HG03135 (cell line): ENCODE data around the gene VPS35L.

ENCODE experiments used
- ATAC-seq: cut with Tn5 transposase; IDR thresholded peaks from one replicate; pipeline ENCODE4 v1.9.1; 2021; ENCODE audit warnings: mild to moderate bottlenecking, moderate library complexity; ENCODE audit not compliant: unreplicated experiment

Gene VPS35L

DNA sequence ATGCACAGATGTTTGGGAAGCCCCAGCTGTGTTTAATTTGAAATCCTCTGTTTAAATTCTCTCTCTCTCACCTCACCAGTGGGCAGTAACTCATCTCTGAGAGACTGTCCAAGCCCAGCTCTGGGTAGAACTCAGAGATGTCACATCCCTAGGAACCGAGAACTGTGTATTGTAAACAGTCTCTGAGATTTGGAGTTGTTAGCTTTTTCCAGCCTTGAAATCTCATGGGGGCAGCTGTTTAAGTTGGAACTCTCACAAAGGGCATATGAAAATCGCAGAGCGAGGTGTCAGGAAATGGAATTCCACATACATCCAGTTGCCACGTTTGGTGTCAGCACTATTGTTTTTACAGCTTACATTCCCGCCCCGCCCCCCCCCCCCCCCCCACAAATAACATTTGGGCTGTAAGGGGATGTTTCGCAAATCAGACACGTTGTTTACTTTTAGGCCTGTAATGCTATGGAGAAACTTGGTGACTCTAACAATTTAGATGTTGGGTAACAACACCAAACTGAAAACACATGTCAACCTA lies 34.3 kb downstream of the VPS35L start:
- ATAC-seq, result no peak

DNA sequence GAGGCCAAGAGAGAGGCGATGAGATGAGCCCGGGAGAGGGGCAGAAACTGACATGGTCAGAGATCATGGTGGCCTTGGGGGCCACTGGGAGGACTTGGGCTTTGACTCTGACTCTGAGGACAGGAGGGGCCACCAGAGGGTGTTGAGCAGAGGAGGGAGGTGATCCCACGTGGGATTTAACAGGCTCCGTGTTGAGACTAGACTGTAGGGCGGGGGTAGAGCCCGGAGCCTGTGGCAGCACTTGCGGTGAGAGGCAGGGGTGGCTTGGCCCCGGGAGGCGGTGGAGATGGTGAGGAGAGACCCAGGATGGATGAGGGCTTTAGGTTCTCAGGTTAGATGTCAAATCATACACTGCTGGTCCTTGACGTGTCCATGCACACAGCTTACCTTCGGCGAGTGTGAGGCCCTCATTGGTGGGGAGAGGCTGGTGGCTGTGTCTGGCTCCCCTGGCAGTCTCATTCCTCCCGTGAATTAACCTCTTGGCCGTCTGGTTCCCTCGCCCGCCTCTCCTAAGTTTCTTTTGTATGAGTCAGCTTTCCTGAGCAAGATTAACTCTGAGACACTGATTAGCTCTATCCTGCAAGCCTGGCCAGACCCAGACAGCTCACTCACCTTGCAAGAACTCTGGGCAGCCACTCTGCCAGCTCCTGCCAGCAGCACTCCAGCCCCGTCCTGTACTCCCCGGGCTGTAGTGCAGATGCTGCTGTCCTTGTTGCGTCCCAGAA lies 39.7 kb downstream of the VPS35L start:
- no peak for ATAC-seq

DNA sequence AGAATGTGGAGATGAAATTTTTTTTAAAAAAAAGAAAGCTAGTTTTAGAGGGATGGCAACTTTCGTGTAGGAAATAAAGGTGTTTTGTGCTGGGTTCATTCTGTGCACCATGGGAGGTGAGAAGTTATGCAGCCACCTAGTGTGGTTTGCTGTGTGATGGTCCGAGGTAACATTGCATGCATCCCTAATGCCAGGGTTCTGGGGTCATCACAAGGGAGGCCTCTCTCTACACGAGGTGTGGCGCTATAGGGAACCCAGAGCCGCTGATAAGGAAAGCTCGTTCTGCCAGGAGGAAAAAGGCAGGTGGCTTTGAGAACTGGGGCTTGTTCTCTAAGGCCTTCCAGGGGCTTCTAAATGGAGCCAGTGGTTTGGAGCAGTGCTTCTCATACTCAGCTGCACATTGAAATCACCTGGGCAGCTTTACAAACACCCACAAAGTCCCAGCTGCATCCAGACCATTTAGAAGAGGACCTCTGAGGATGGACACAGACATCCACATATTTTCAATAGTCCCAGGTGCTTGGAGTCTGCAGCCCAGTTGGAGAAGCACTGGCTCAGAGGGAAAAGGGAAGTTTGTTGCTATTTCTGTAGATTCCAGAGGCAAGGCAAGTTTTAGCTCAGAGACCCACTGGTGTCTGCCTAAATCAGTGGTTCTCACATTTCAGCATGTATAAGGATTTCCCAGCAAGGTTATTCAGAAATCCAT lies 43.5 kb downstream of the VPS35L start:
- no peak for ATAC-seq

DNA sequence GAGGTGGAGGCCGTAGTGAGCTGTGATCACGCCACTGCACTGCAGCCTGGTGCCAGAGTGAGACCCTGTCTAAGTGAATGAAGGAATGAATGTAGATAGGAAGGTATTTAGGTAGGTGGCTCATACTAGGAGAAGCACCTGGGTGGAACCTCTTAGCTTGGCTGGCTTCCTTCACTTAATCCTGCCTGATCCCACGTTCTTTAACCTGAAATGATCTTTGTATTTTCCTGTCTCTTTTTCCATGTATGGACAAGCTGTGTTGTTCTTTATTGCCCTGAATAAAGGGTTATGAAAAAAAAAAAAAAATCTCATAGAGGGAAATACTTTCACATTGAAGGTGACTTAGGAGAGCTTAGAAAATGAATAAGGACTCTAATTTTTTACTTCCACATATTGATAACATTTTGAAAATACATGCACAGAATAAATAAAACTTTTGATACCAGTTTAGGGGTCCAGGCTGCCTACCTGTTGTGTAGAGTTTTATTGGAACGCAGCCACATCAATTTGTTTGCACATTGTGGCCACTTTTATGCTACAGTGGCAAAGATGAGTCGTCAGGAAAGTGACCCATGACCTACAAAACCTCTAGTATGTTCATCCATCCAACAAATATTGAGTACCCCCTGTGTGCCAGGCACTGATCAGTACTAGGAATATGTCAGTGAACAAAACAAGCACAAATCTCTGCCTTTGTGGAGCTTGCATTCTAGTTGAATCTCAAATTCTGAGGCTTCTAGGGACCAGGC lies 44.6 kb downstream of the VPS35L start:
- ATAC-seq, result no peak

DNA sequence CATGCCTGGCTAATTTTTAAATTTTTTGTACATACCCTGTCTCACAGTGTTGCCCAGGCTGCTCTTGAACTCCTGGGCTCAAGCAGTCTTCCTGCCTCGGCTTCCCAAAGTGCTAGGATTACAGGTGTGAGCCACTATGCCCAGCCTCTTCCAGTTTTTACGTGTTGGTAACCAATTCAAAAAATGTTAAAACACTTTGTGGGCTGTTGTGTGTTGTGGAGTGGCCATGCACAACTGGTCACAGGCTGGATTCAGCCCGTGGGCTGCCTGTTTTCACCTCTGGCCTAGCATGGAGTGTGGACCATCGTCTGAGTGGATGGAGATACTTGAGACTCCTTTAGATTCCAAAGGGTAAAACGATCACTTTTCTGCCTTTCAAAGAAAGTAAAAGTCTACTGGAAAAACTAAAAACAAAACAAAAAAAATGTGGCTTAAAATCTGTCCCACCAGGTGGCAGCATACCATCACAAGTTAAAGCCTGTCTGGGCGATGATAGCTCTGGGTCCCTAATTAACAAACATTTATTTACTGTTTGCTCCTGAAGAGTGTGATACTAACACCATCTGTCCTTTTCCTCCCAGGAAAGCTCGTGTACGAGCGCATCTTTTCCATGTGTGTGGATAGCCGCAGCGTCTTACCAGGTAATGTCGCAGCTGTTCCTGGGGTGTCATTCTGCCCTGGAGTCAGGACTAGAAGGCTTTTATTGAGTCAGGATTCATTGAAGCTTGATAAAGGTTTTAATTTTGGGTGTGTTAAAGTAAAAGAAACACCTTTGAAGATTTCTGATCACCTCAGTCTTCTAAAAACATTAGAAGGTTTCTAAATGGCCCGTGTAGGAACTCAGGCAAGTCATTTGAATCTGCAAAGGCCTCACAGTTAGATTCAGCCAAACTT lies 45.8 kb downstream of the VPS35L start:
- ATAC-seq, result no peak

DNA sequence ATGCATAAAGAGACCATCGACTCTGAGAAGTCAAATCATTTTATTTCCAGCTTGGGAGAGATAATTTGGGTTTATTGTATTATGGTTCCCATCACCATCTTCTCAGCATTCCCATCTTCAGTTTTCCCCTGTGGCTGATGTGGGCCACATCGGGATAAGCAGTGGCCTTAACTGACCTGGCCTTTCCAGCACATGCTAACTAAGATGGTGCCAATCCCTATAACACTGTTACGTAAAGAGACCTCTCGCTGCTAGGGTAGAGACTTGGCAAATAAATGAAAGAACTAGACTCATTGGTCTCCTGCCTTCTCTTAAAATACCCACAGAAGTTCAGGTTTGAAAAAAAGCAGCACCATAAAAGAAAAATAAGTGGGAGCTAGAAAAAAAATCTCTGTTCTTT lies 49.4 kb downstream of the VPS35L start:
- ATAC-seq, result no peak

DNA sequence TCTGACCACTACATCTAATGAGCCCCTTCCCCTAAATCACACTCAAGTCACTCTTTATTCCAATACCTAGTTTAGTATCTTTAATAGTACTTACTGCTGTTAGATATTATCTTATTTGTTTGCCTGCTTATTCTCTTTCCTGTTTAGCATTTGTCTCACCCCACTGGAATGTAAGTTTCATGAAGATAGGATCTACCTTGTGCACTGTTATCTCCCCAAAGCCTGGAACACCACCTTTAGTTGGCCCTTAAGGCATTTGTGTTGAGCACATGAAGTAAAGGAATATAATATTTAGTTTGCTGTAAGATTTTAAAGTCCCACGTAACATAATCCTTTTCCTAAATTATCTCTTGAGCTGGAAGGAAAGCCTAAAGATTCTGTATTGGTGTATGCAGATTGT lies 50.2 kb downstream of the VPS35L start:
- no peak for ATAC-seq

DNA sequence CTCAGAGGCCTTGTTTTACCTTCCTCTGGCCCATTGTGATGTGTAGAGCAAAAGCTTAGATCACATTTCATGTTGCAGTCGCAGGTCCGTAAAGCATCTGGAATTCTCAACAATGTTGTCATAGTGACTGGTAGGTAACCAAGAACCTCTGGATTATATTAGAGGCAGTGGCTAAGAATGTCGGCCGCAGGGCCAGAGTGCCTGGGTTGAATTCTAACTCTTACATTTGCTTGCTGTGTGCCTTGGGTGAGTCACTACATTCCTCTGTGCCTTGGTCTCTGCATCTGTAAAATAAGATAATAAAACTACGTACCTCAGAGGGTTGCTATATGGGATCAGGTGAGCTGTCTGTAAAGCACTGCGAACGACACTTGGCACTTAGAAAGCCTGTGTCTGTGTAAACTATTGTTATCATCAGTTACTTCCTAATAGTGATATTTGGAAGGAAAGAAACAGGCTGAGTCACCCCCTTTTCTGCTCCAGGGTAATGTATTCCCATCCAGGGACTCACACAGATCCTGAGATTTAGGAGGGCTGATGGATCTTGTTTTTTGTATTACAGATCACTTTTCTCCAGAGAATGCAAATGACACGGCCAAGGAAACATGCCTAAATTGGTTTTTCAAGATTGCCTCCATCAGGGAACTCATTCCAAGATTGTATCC lies 52.2 kb downstream of the VPS35L start:
- no peak for ATAC-seq

DNA sequence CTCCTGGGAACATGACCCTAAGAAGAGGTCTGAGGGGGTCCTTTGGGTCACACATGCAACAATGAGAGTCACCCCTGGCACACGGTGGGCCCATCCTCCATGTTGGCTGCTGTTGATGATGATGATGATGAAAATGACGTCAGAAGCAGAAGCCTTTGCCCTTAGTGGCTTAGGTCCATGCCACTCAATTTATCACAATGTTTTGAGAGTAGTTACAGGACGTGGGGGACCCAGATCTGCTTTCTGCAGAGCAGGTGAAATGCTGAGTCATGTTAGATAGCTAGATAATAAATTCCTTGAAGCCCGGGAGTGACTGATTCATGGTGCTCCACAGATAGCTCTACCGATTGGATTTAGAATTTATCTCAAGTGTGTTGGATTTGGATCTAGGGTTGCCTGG lies 53.9 kb downstream of the VPS35L start:
- ATAC-seq, result no peak

DNA sequence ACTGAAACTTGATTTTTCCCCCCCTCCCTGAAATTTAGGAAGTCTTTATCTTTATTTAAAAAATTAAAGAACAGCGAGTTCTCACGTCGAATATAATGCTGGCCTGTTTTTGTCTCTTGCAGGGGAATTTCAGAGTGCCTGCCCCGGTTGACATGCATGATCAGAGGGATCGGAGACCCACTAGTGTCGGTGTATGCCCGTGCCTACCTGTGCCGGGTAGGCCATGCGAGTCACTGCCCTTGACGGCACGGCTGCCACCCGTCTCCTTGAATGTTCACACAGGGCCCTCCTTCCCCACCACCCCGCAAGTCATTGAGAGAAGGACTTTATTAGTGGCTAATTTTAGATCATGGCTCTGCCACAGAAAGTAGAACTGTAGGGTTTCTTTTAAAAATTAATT lies 54.7 kb downstream of the VPS35L start:
- no peak for ATAC-seq

DNA sequence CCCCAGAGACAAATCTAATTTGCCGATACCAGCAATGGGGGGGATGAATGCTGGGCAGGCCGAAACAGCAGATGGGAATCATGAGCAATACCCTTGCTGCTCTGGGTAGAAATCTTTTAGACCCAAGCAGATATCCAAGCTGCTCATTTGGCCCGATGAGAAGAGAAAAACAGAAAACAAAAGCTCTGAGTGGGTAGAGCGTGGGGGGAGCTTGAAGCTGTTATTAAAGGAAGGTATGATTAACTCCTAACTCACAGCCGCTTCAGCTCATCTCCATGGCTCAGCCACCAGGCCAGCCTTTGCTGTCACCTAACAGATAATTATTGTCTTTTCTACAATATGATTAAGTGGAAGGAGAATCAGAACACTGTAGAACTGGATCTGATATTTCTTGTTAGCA lies 58.3 kb downstream of the VPS35L start:
- ATAC-seq, result no peak

DNA sequence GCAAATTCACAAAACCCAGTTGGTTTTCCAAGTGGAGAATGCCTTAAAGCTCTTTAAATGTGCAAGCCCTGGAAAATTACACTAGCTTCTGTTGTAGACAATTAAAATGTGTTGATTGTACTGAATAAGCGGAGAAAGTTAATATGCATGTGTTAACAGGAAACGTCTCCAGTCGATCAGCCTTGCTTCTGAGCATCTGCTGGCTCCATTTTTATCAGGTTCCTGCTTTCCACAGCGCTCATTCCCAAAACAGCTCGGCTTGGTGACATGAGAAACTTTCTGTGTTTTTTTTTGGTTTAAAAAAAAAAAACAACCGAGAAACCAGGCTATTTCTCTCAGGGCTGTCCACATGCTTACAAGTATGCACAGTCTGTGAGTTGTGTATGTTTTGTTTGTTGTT lies 60.7 kb downstream of the VPS35L start:
- no peak for ATAC-seq

DNA sequence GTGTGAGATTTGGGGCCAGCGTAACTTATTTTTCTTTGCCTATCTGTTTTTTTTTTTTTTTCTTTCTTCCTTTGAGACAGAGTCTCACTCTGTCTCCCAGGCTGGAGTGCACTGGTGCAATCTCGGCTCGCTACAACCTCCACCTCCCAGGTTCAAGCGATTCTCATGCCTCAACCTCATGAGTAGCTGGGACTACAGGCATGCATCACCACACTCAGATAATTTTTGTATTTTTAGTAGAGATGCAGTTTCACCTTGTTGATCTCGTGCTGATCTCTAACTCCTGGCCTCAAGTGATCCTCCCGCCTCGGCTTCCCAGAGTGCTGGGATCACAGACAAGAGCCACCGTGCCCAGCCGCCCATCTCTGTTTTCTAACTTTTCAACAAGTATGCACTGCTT lies 63.4 kb downstream of the VPS35L start:
- ATAC-seq, result no peak

DNA sequence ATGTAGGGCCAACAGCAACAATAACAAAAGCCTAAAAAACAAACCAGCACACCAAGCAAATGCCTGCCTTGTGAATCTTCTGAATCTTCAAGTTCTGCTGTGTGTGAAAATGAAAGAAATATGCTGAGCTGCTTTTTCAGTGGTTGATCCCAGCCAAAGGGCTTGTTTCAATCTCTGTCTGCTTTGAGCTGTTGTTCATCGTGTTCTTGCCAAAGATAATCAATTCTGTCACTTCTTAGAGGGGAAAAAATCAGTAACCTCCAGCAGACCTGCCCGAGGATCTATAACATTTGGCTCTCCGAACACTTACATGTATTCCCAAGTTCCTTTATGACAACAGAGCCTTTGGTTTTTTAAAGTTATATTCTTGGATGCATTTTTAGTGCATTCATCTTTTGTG lies 65.9 kb downstream of the VPS35L start:
- no peak for ATAC-seq

DNA sequence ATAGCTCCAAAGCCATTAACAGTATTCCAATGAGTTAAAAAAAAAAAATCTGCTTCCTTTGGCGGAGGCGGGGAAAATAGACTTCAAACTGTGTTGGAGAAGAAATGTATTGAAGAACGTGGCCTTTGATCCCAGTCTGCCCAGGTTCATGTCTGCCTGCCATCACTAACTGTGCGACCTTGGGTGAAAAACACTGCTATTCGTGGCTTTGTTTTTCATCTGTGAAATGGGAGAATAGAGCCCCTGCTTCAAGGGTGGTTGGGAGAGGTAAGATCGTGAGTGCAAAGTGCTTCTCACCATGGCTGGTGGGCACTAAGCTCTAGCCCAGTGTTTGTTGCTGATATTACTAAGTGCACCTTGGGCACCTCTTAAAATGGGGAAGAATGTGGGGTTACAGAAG lies 69.5 kb downstream of the VPS35L start:
- ATAC-seq, result no peak

DNA sequence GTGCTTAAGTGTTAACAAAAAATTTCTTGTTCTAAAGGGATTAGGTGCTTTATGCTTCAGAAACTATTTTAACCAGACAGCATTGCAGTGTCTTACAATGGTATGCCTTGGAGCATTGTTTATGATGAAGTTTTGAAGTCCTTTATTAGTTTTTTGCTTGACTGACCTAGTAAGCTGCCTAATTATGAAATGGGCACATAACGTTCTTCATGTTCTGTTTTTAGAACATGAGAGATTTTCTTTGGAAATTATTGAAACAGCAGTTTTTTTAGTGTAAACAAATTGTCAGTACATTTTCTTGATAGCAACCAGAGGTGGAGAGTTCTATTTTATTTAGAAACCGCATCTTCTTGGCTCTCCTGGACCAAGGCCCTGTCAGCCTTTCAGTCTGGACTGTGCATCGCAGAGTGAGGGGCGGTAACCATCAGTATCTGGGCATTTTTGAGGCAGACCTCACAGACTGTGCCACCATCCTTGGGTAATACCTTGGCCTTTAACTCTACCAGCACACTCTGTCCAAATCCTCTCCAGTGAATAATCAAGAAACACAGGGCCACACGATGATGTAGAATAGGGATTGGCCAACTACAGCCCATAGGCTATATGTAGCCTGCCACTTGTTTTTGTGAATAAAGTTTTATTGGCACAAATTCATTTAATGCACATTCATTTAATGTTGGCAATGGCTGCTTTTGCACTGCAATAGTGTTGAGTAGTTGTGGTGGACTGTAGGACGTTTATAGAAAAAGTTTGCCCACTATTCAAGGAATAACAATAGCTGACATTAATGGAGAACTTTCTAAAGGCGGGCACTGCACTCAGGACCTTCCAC lies 81.1 kb downstream of the VPS35L start:
- no peak for ATAC-seq

DNA sequence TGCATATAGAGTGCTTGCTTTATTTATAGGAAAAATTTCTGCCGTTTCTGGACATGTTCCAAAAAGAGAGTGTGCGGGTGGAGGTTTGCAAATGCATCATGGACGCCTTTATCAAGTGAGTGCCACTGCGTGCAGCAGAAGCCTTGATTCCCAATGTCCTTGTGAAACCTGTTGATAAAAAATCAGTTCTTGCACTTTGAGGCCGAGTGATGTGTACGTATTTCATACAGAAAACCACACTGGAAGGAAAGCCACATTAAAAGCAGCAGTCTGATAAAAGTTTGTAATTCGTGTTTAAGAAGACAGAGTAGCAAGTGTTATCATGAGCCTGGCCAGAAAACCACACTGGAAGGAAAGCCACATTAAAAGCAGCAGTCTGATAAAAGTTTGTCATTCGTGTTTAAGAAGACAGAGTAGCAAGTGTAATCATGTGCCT lies 84.5 kb downstream of the VPS35L start:
- no peak for ATAC-seq

DNA sequence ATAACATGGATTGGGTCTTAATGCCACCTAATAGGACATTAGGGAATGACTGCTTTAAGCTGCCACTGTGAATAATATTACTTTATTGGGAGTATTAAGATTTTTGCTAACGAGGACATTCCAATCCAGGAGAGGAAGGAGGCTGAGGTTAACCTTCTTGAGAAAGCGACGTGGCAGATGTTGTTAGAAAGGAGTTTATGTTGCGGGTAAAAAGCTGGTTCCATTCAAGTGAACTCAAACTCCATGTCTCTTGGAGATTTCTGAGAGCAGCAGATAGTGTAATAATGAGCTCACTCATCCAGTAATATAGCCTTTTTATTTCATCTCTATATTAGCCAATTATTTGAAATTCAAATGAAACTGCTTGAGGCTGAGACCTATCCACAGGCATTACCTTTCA lies 87.0 kb downstream of the VPS35L start:
- no peak for ATAC-seq

DNA sequence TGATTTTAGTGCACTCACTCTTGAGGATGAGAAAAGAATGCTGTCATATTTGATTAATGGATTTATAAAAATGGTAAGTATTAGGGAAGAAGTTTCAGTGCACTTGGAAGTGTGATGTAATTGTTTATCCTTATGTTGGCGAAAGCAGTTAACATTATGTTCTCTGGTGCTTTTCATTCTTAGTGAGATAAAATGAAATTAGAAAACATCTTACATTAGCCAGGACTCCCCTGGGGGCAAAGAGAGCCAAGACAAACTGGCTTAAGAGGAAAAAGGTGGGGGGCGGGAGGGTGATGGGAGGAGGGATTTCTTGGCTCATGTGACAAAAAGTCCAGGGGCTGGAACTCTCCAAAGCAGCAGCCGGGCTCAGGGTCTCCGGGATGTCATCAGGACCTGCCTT lies 89.4 kb downstream of the VPS35L start:
- no peak for ATAC-seq
